Natural killer cell (primary cell): Measurements from ENCODE around the gene TRMT10B. TPM values are rescaled to one million over a fixed set of nuclear protein-coding genes. Genes with fewer than 3 reads are reported as not detected.
A peak's percentile ranks its signal among the peaks of the same experiment; 100 is the strongest.

Experiments used
- ATAC-seq, 3 donors: fragments of 150-1000 bp in 2 of 3; fragments of 200-7000 bp in 1 of 3; cut with Tn5 transposase; 1 replicate in 1 of 3; 2 replicates in 2 of 3; pipeline ENCODE4 v1.10.0; 2021; ENCODE audit warnings: mild to moderate bottlenecking in 2 of 3, moderate library complexity in 2 of 3
- DNase-seq, 2 donors: peaks; one replicate each; pipeline versions ENCODE4 v3.0.0 to v3.0.0-alpha.2; 2013 to 2021; ENCODE audit warnings: mixed read lengths in 1 of 2
- H3K27ac ChIP-seq: one replicate; pipeline ENCODE4 v1.5.1; 2013; ENCODE audit warnings: mild to moderate bottlenecking, low read length
- H3K27me3 ChIP-seq: one replicate; pipeline ENCODE4 v1.6.1; 2013; ENCODE audit warnings: low read length; ENCODE audit not compliant: control insufficient read depth, insufficient read depth
- H3K36me3 ChIP-seq: one replicate; pipeline ENCODE4 v1.6.1; 2013; ENCODE audit warnings: low read length; ENCODE audit not compliant: control insufficient read depth, insufficient read depth
- H3K4me1 ChIP-seq: one replicate; pipeline ENCODE4 v1.6.1; 2013; ENCODE audit warnings: low read length; ENCODE audit not compliant: control insufficient read depth, insufficient read depth
- H3K4me3 ChIP-seq: one replicate; pipeline ENCODE4 v1.5.1; 2013; ENCODE audit warnings: low read length
- H3K9me3 ChIP-seq: one replicate; pipeline ENCODE4 v1.6.1; 2013; ENCODE audit warnings: low read length; ENCODE audit not compliant: control insufficient read depth, insufficient read depth
- H3K27ac Mint-ChIP-seq, 2 donors: one replicate each; pipeline ENCODE4 v1.8.0; 2022; ENCODE audit warnings: mild to moderate bottlenecking in 2 of 2, mixed read lengths in 2 of 2, moderate library complexity in 1 of 2
- H3K27me3 Mint-ChIP-seq, 2 donors: one replicate each; pipeline ENCODE4 v1.8.0; 2022; ENCODE audit warnings: low read depth in 2 of 2, mixed read lengths in 2 of 2
- H3K36me3 Mint-ChIP-seq: one replicate; pipeline ENCODE4 v1.8.0; 2022; ENCODE audit warnings: mixed read lengths
- H3K4me1 Mint-ChIP-seq, 2 donors: one replicate each; pipeline ENCODE4 v1.8.0; 2022; ENCODE audit warnings: mixed read lengths in 2 of 2
- H3K4me3 Mint-ChIP-seq: one replicate; pipeline ENCODE4 v1.8.0; 2022; ENCODE audit warnings: mild to moderate bottlenecking, moderate library complexity, mixed read lengths
- H3K9me3 Mint-ChIP-seq, 2 donors: one replicate each; pipeline ENCODE4 v1.8.0; 2022; ENCODE audit warnings: mixed read lengths in 2 of 2
- WGBS: methylation state at CpG from one replicate; pipeline ENCODE4 v1.1.7; 2013; ENCODE audit warnings: missing lambda C conversion rate; ENCODE audit not compliant: insufficient coverage; 5-methylcytosine and 5-hydroxymethylcytosine counted together
- intact Hi-C: fragments of 100-400 bp; cut with micrococcal nuclease; formaldehyde crosslinking; loops from one replicate; pipeline ENCODE4 v1.14.2; 2022
- total RNA-seq, 4 donors: library from RNA; stranded (reverse); fragments of 120-200 nt in 1 of 4; gene quantifications; one replicate each; pipeline versions ENCODE4 v1.2.3 to v1.2.4, GENCODE V29; 2013 to 2022
- TF ChIP-seq, protein P1 (sequence below): fragments of 200-600 bp; IDR thresholded peaks from one replicate; pipeline ENCODE4 v1.8.0; 2022; ENCODE audit warnings: antibody characterized with exemption

Gene TRMT10B
- total RNA-seq, 3 donors from 2014 or later (not counting 1 experiment from before 2014, with no cell fraction given), result 13.2 to 15.4 (median 13.3) TPM

DNA sequence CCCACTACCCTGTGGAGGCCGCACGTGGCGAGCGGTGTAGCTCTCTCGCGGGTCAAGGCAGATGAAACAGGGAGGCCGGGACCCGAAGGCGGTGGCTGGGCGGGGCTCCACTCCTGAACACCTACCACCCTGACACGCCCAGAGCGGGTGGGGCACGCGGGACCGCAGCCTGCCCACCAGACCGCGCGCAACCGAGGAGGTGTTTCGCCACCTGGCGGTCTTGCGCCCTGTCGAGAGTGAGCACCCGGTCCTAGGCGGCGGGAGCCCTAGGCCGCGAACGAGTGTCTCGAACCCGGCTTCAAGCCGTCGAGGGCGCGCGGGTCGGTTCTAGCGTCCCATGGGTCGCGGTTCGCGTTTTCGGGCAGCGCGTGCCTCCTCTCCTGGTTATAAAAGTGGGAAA is 33.5 kb downstream of the TRMT10B start:
- intact Hi-C loops, result no loop called here
- H3K4me3 Mint-ChIP-seq, result no peak overlapping the region
- H3K9me3 Mint-ChIP-seq, result no peaks in the 10 kb centered on the region
- H3K27ac ChIP-seq, result no peak overlapping the region
- no peak overlapping the region for H3K27ac Mint-ChIP-seq
- H3K36me3 Mint-ChIP-seq, result peaks cover 1% of the 10 kb centered on the region
- no peak for ATAC-seq
- H3K4me3 ChIP-seq, result no peak overlapping the region
- H3K27me3 Mint-ChIP-seq, result peaks cover 0 to 2% of the 10 kb centered on the region in 2 donors
- peaks cover 25 to 31% of the 10 kb centered on the region in 2 donors for H3K4me1 Mint-ChIP-seq
- 73% methylated on average over 45 of the region's 45 CpGs for WGBS
- H3K36me3 ChIP-seq, result peaks cover 10% of the 10 kb centered on the region
- DNase-seq, result no peak
- no peaks in the 10 kb centered on the region for H3K27me3 ChIP-seq
- TF ChIP-seq, protein P1, sequence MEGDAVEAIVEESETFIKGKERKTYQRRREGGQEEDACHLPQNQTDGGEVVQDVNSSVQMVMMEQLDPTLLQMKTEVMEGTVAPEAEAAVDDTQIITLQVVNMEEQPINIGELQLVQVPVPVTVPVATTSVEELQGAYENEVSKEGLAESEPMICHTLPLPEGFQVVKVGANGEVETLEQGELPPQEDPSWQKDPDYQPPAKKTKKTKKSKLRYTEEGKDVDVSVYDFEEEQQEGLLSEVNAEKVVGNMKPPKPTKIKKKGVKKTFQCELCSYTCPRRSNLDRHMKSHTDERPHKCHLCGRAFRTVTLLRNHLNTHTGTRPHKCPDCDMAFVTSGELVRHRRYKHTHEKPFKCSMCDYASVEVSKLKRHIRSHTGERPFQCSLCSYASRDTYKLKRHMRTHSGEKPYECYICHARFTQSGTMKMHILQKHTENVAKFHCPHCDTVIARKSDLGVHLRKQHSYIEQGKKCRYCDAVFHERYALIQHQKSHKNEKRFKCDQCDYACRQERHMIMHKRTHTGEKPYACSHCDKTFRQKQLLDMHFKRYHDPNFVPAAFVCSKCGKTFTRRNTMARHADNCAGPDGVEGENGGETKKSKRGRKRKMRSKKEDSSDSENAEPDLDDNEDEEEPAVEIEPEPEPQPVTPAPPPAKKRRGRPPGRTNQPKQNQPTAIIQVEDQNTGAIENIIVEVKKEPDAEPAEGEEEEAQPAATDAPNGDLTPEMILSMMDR, result no peak
- peaks cover 11% of the 10 kb centered on the region for H3K4me1 ChIP-seq
- no peaks in the 10 kb centered on the region for H3K9me3 ChIP-seq

DNA sequence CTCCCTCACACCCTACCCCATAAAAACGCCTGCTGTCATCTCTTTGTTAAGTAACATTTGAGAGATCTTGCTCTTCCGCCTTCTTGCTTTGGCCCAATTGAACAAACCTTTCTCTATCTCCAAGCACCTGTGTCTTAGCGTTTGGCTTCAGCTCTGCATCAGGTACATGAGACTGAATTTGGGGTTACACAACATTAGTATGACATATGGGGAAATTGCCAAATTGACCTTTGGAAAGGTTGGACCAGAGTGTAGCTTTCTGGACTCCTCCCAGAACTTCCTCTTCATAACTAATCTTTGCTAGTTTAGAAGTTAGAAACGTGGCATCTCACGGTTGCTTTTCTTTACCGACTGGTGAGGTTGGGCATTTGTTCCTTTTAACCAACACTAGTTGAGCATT is 34.7 kb downstream of the TRMT10B start:
- H3K4me1 ChIP-seq, result peaks cover 11% of the 10 kb centered on the region
- H3K27ac ChIP-seq, result no peak overlapping the region
- 92% methylated on average over 6 of the region's 6 CpGs for WGBS
- H3K4me3 ChIP-seq, result no peak overlapping the region
- Mint-ChIP-seq H3K36me3 (no peaks in the 10 kb centered on the region), H3K4me3 (peak overlapping the region; percentile 3), H3K9me3 (no peaks in the 10 kb centered on the region), H3K4me1 (peaks cover 14 to 18% of the 10 kb centered on the region in 2 donors), H3K27ac (no peak overlapping the region), H3K27me3 (peaks cover 0 to 2% of the 10 kb centered on the region in 2 donors)
- H3K27me3 ChIP-seq, result no peaks in the 10 kb centered on the region
- TF ChIP-seq, protein P1, result no peak
- no peaks in the 10 kb centered on the region for H3K9me3 ChIP-seq
- no peaks in the 10 kb centered on the region for H3K36me3 ChIP-seq
- ATAC-seq, result no peak
- intact Hi-C loops, result no loop called here
- no peak for DNase-seq

DNA sequence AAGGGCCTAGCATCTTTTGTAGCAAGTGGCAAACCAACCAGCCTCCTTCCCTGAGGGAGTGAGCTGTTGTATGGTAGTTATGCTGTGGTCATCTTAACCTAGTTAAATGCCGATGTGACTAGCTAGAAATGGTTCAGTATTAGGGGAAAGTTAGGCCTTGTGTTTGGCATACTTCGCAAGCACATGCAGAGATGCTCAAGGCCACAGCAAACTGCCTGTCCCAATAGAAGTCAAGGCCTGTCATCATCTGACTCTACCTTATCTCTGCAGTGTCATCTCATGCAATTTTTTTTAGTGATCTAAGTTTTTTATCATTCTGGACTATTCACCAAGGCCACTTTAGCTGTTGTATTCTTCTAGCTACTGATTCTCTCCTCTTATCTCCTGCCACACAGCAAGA is 36.5 kb downstream of the TRMT10B start:
- WGBS, result 93% methylated on average over 2 of the region's 2 CpGs
- Histone ChIP-seq H3K4me1 (peaks cover 6% of the 10 kb centered on the region), H3K36me3 (no peaks in the 10 kb centered on the region), H3K27ac (no peak overlapping the region), H3K9me3 (no peaks in the 10 kb centered on the region), H3K27me3 (no peaks in the 10 kb centered on the region), H3K4me3 (no peak overlapping the region)
- intact Hi-C loops, result no loop called here
- DNase-seq (no peak), ATAC-seq (no peak)
- Mint-ChIP-seq H3K4me3 (no peak overlapping the region), H3K27ac (no peak overlapping the region), H3K4me1 (peaks cover 1 to 2% of the 10 kb centered on the region in 2 donors), H3K9me3 (no peaks in the 10 kb centered on the region), H3K27me3 (peaks cover 0 to 2% of the 10 kb centered on the region in 2 donors), H3K36me3 (no peaks in the 10 kb centered on the region)
- TF ChIP-seq, protein P1, result no peak

DNA sequence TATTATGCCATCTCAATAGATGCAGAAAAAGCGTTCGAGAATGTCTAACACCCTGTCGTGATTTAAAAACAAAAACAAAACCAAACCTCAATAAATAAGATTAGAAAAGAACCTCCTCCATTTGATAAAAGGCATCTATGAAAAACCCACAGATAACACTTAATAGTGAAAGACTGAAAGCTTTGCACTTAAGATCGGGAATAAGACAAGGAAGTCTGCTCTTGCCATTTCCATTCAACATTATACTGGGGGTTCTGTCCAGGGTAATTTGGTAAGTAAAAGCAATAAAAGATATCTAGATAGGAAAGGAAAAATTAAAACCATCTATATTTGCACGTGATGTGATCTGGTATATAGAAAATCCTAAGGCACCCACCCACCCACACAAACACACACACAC is 38.5 kb downstream of the TRMT10B start:
- Histone ChIP-seq H3K4me1 (no peaks in the 10 kb centered on the region), H3K4me3 (no peak overlapping the region), H3K27me3 (no peaks in the 10 kb centered on the region), H3K36me3 (no peaks in the 10 kb centered on the region), H3K27ac (no peak overlapping the region), H3K9me3 (no peaks in the 10 kb centered on the region)
- DNase-seq (no peak), ATAC-seq (no peak)
- Mint-ChIP-seq H3K36me3 (no peaks in the 10 kb centered on the region), H3K9me3 (no peaks in the 10 kb centered on the region), H3K4me1 (no peaks in the 10 kb centered on the region), H3K27me3 (peaks cover 0 to 4% of the 10 kb centered on the region in 2 donors), H3K4me3 (no peak overlapping the region), H3K27ac (no peak overlapping the region)
- 94% methylated on average over 3 of the region's 5 CpGs for WGBS
- TF ChIP-seq, protein P1, result no peak
- intact Hi-C loops, result no loop called here
